SU-DHL-6 (cell line): ENCODE results near the gene LHFPL6.

Experiments
- H2AFZ ChIP-seq: fragments of 200-600 bp; sonication (generic); 2 replicates; pipeline ENCODE4 v1.6.1; 2014; ENCODE audit warnings: low read depth, mild to moderate bottlenecking, moderate library complexity, mixed read lengths, antibody characterized with exemption, low read length; ENCODE audit not compliant: severe bottlenecking
- H3F3A ChIP-seq: fragments of 200-600 bp; shearing (Covaris generic); 2 replicates; pipeline ENCODE4 v1.6.0; 2016; ENCODE audit warnings: antibody characterized with exemption, mild to moderate bottlenecking; ENCODE audit not compliant: insufficient read depth
- H3K27ac ChIP-seq: fragments of 200-600 bp; sonication (generic); 2 replicates; pipeline ENCODE4 v1.5.1; 2016; ENCODE audit warnings: low read depth, mild to moderate bottlenecking, low read length, moderate library complexity, mixed read lengths
- H3K27me3 ChIP-seq: fragments of 200-600 bp; sonication (generic), shearing (Covaris generic); 2 replicates; pipeline ENCODE4 v1.6.0; 2014; ENCODE audit warnings: mild to moderate bottlenecking, low read length
- H3K36me3 ChIP-seq: fragments of 200-600 bp; sonication (generic); 2 replicates; pipeline ENCODE4 v1.6.1; 2014; ENCODE audit warnings: mild to moderate bottlenecking, low read length, mixed read lengths
- H3K4me2 ChIP-seq: fragments of 300-600, 200-600 bp; shearing (Covaris generic), sonication (generic); 2 replicates; pipeline ENCODE4 v1.6.0; 2014; ENCODE audit warnings: low read length, low read depth, mild to moderate bottlenecking; ENCODE audit not compliant: poor library complexity, severe bottlenecking
- H3K4me3 ChIP-seq: fragments of 200-600 bp; sonication (generic); 2 replicates; pipeline ENCODE4 v1.5.1; 2014; ENCODE audit warnings: antibody characterized with exemption, low read length, mild to moderate bottlenecking, mixed read lengths; ENCODE audit not compliant: insufficient read depth, poor library complexity, severe bottlenecking
- H3K79me2 ChIP-seq: fragments of 200-600 bp; sonication (generic); 2 replicates; pipeline ENCODE4 v1.6.1; 2014; ENCODE audit warnings: mild to moderate bottlenecking, low read length, moderate library complexity; ENCODE audit not compliant: insufficient read depth
- H3K9ac ChIP-seq: fragments of 200-600 bp; sonication (generic); 2 replicates; pipeline ENCODE4 v1.7.0; 2014; ENCODE audit warnings: mild to moderate bottlenecking, low read length
- H3K9me2 ChIP-seq: fragments of 200-600 bp; sonication (generic); replicated peaks from 2 replicates; pipeline ENCODE4 v1.6.1; 2014; ENCODE audit warnings: low read length; ENCODE audit not compliant: insufficient read depth
- H3K9me3 ChIP-seq: fragments of 200-600 bp; sonication (generic); 2 replicates; pipeline ENCODE4 v1.6.1; 2014; ENCODE audit warnings: low read length, mixed read lengths; ENCODE audit not compliant: insufficient read depth
- H4K20me1 ChIP-seq: fragments of 200-600 bp; sonication (generic); 2 replicates; pipeline ENCODE4 v1.6.1; 2014; ENCODE audit warnings: low read depth, mild to moderate bottlenecking, antibody characterized with exemption, low read length, moderate library complexity, mixed read lengths
- CTCF ChIP-seq: fragments of 200-600 bp; sonication (generic); IDR thresholded peaks from one replicate; pipeline ENCODE4 v1.5.1; 2017; ENCODE audit warnings: antibody characterized with exemption, mild to moderate bottlenecking, low read length, moderate library complexity; ENCODE audit not compliant: insufficient read depth, poor library complexity, severe bottlenecking
- EZH2phosphoT487 ChIP-seq: fragments of 200-600 bp; sonication (generic), shearing (Covaris generic); conservative IDR thresholded peaks from 2 replicates; pipeline ENCODE4 v1.6.1; 2018; ENCODE audit warnings: mild to moderate bottlenecking, antibody characterized with exemption, low read length, moderate library complexity, mixed read lengths

LHFPL6 gene

GRCh38 chr13:39612023-39612637 lies 9.1 kb upstream of the LHFPL6 start:
- H4K20me1 ChIP-seq: no peaks in the 10 kb centered on the region
- TF ChIP-seq CTCF (peak; percentile 78), EZH2phosphoT487 (no peak)
- no peaks in the 10 kb centered on the region for H3K79me2 ChIP-seq
- H3K27ac ChIP-seq: no peak overlapping the region
- H3K4me3 ChIP-seq: no peak overlapping the region
- no peak overlapping the region for H2AFZ ChIP-seq
- no peaks in the 10 kb centered on the region for H3K36me3 ChIP-seq
- no peaks in the 10 kb centered on the region for H3K9me3 ChIP-seq
- no peaks in the 10 kb centered on the region for H3F3A ChIP-seq
- H3K27me3 ChIP-seq: no peaks in the 10 kb centered on the region
- H3K9me2 ChIP-seq: no peaks in the 10 kb centered on the region
- H3K4me2 ChIP-seq: no peak overlapping the region
- H3K9ac ChIP-seq: no peak overlapping the region

GRCh38 chr13:39607876-39608275 lies 4.9 kb upstream of the LHFPL6 start:
- H3K9ac ChIP-seq: no peak overlapping the region
- H3K79me2 ChIP-seq: no peaks in the 10 kb centered on the region
- no peak overlapping the region for H3K27ac ChIP-seq
- H3K4me2 ChIP-seq: no peak overlapping the region
- H3K36me3 ChIP-seq: no peaks in the 10 kb centered on the region
- no peaks in the 10 kb centered on the region for H3K27me3 ChIP-seq
- no peak overlapping the region for H2AFZ ChIP-seq
- H4K20me1 ChIP-seq: no peaks in the 10 kb centered on the region
- no peak overlapping the region for H3K4me3 ChIP-seq
- no peaks in the 10 kb centered on the region for H3F3A ChIP-seq
- no peaks in the 10 kb centered on the region for H3K9me2 ChIP-seq
- H3K9me3 ChIP-seq: no peaks in the 10 kb centered on the region
- TF ChIP-seq CTCF: no peak
- TF ChIP-seq EZH2phosphoT487: no peak

GRCh38 chr13:39605677-39606320 lies 2.8 kb upstream of the LHFPL6 start:
- no peak overlapping the region for H2AFZ ChIP-seq

More at GRCh38 chr13:39605677-39606320, 2.8 kb upstream of the LHFPL6 start:
- no peaks in the 10 kb centered on the region for H3K79me2 ChIP-seq
- H3K36me3 ChIP-seq: no peaks in the 10 kb centered on the region
- H3K4me2 ChIP-seq: no peak overlapping the region
- no peaks in the 10 kb centered on the region for H3K9me3 ChIP-seq
- H3K9me2 ChIP-seq: no peaks in the 10 kb centered on the region
- H4K20me1 ChIP-seq: no peaks in the 10 kb centered on the region
- H3F3A ChIP-seq: no peaks in the 10 kb centered on the region
- H3K9ac ChIP-seq: no peak overlapping the region
- no peak for TF ChIP-seq CTCF
- no peak overlapping the region for H3K4me3 ChIP-seq
- H3K27me3 ChIP-seq: no peaks in the 10 kb centered on the region
- no peak overlapping the region for H3K27ac ChIP-seq
